Right lobe of liver (tissue), 4 donors: Measurements from ENCODE around the gene C1QTNF3.

Experiments
- POLR2A ChIP-seq: fragments of 450-650 bp; IDR thresholded peaks from one replicate; pipeline ENCODE4 v1.6.1; 2017; ENCODE audit warnings: antibody characterized with exemption, mild to moderate bottlenecking
- TF ChIP-seq, protein P1 (sequence below), 4 donors: fragments of 200-600 bp in 3 of 4; fragments of 450-650 bp in 1 of 4; IDR thresholded peaks; one replicate each; pipeline versions ENCODE4 v1.5.1 to v1.8.0; 2016 to 2022; ENCODE audit warnings: antibody characterized with exemption in 4 of 4, mild to moderate bottlenecking in 2 of 4
- donor health status: DM: no; HTN: no; CAD: no.
- donor health status: DM: no; HTN: no; CAD: no.
- donor health status: DM: no; HTN: yes; CAD: no.

DNA sequence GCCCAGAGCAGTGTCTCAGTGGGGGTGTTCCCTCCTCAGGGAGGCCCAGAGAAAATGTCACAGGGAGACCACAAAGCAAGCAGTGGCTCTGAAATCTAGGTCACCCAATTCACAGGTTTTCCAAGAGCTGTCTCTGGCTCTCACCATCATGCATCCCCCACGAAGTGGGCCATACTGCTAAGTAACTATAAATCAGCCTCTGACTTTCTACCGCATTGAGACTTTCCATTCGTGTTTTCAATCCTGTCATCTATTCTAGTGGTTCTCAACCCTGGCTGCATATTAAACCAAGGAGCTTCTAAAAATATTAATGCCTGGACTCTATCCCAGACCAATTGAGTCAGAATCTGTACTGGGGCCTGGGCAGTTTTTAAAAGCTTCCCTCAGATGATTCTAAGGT, 2.0 kb upstream of the C1QTNF3 start:
- TF ChIP-seq, protein P1, sequence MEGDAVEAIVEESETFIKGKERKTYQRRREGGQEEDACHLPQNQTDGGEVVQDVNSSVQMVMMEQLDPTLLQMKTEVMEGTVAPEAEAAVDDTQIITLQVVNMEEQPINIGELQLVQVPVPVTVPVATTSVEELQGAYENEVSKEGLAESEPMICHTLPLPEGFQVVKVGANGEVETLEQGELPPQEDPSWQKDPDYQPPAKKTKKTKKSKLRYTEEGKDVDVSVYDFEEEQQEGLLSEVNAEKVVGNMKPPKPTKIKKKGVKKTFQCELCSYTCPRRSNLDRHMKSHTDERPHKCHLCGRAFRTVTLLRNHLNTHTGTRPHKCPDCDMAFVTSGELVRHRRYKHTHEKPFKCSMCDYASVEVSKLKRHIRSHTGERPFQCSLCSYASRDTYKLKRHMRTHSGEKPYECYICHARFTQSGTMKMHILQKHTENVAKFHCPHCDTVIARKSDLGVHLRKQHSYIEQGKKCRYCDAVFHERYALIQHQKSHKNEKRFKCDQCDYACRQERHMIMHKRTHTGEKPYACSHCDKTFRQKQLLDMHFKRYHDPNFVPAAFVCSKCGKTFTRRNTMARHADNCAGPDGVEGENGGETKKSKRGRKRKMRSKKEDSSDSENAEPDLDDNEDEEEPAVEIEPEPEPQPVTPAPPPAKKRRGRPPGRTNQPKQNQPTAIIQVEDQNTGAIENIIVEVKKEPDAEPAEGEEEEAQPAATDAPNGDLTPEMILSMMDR (IDR thresholded peaks at IDR 0.05): no peak
- no peak for TF ChIP-seq POLR2A
